Measurements from ENCODE around the gene RASSF8.

Gene RASSF8

DNA sequence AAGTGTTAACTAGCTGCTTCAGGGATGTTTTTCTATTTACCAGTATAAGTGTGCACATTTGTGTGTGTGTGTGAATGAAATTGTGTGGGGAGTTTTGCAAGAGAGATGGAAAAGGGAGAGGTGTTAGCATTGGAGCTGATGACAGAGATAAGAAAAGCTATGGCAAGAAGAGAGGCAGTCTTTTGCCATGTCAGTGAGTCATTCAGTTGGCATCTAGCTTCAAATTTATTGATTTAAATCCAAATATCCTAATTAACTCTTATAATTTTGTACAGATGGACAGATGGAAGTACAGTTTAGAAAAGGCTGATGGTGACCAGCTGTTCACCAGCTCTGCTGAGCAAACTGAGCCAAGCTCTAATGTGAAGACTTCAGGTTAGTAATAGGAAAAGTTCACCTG lies 169.7 kb downstream of the RASSF8 start:
- no peak for DNase-seq

Measured in NCI-H1417 treated with DMSO at 0.1 percent for 48 hours (cell line).